ENCODE data around the gene IFT122.
"Not testable (repeated sequence)": the region's sequence is repeated elsewhere in the genome, so short reads cannot be mapped to it uniquely, and the experiment has no call there.

DNA sequence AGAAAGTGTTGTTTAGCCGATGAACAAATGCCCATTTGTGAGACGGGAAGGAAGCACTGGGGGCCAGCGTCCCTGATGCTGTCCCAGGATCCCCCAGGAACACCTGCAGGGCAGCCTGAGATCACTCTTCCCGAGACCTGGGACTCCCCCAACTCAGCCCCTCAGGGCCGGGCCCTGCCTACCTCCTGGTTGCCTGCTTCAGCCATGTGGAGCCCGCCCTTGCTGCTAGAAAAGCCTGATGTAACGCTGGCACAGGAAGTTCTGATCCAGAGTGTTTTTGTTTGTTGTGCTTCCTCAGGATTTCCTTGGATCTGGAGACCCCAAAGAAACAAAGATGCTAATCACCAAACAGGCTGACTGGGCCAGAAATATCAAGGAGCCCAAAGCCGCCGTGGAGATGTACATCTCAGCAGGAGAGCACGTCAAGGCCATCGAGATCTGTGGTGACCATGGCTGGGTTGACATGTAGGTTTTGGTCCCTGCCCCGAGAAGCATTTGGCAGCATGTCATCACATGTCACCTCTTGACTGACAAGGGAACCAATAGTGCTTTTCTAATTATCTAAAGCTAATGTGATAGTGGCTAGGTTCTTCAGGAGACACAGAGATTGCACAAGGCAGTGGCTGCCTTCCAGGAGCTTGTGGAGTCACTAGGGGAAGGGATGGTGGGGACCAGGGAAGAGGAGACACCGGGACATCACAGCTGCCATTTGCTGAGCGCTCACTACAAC is 59.7 kb downstream of the IFT122 start:
- not testable (repeated sequence) for TF ChIP-seq EP300, CTCF, POLR2A (IDR thresholded peaks at IDR 0.05)
